ENCODE data around the gene MRE11.

Gene MRE11

DNA sequence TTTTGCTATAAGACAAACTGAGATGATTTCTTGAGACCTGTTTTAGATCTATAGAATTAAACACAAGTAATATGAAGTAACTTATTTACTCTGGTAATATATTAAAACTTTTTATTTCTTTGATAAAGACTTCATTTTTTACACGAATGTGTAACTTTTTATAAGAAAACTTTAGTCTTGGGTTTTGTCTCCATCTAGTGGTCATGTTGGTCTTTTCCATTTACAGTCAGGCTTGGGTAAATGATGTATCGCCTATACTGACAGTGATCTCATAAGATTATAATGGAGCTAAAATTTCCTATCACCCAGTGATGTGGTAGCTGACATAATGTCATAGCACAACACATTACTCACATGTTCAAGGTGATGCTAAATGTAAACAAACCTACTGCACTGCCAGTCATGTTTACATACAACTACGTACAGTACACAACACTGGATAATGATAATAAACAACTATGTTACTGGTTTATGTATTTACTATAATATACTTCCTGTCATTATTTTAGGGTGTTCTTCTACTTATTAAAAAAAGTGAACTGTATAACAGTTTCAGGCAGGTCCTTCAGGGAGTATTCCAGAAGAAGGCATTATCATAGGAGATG lies 11.1 kb upstream of the MRE11 start (continued):
- TF ChIP-seq ZNF211 (tag by site-specific recombination; IDR thresholded peaks at IDR 0.05; ENCODE audit: low read depth) (no peak), ZNF658 (tag by site-specific recombination; IDR thresholded peaks at IDR 0.05) (no peak)

- no peak overlapping the region for H3K27ac ChIP-seq (ENCODE audit: extremely low read depth, low read depth, low read length)
- CTCF ChIA-PET, result interaction anchor here (0.5 to 5.0 kb wide), 7 partner anchors 11 to 839 kb away, joined by 3 to 33 read pairs (median 4); no protein-coding TSS in a partner anchor
- H3K9me3 ChIP-seq (ENCODE audit: control insufficient read depth, insufficient read depth, low read depth, low read length), result no peaks in the 10 kb centered on the region
- peaks cover 11 to 43% of the 10 kb centered on the region in 2 experiments for H3K36me3 ChIP-seq (ENCODE audit: control insufficient read depth in 2 of 2, insufficient read depth in 1 of 2, low read length in 2 of 2)
- no peaks in the 10 kb centered on the region for H3K4me1 ChIP-seq (ENCODE audit: control insufficient read depth, insufficient read depth, low read length)
- TF ChIP-seq ZSCAN23 (tag by site-specific recombination; IDR thresholded peaks at IDR 0.05), result no peak
- no peak overlapping the region for H3K4me3 ChIP-seq (ENCODE audit: low read depth, low read length)
- POLR2A ChIA-PET, result no interaction called here
These were observed 7.9 kb upstream of the MRE11 start for GRCh38 chr11:94501522-94501921.

DNA sequence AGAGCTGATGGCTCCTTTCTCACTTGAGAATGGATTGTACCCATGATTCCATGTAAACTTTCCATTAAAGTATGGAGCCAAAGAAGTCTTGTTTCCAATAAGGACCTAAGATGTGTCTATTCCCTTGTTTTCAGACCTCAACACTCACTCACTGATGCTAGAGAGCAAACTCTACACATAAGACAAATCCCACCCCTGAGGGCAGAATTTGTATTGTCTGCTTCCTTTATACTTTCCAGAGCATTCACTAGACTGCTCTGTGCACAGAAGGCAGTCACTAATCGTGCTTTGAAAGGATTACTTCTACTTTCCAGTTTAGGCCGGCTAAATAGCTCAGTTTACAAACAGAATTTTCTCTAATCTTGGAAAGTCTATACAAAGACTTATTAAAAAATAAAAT lies 6.5 kb upstream of the MRE11 start:
- Histone ChIP-seq H3K27ac (ENCODE audit: extremely low read depth, low read depth, low read length) (no peak overlapping the region), H3K36me3 (ENCODE audit: control insufficient read depth in 2 of 2, insufficient read depth in 1 of 2, low read length in 2 of 2) (peaks cover 13 to 44% of the 10 kb centered on the region in 2 experiments), H3K9me3 (ENCODE audit: control insufficient read depth, insufficient read depth, low read depth, low read length) (no peaks in the 10 kb centered on the region), H3K4me3 (ENCODE audit: low read depth, low read length) (no peak overlapping the region), H3K4me1 (ENCODE audit: control insufficient read depth, insufficient read depth, low read length) (no peaks in the 10 kb centered on the region)
- POLR2A ChIA-PET, result no interaction called here
- TF ChIP-seq ZNF600 (tag by site-specific recombination; IDR thresholded peaks at IDR 0.05) (no peak), ZBTB48 (tag by site-specific recombination; IDR thresholded peaks at IDR 0.05) (no peak)
- CTCF ChIA-PET, result interaction anchor here (0.7 kb wide), 1 partner anchor 329 kb away, joined by 3 read pairs; no protein-coding TSS in a partner anchor

DNA sequence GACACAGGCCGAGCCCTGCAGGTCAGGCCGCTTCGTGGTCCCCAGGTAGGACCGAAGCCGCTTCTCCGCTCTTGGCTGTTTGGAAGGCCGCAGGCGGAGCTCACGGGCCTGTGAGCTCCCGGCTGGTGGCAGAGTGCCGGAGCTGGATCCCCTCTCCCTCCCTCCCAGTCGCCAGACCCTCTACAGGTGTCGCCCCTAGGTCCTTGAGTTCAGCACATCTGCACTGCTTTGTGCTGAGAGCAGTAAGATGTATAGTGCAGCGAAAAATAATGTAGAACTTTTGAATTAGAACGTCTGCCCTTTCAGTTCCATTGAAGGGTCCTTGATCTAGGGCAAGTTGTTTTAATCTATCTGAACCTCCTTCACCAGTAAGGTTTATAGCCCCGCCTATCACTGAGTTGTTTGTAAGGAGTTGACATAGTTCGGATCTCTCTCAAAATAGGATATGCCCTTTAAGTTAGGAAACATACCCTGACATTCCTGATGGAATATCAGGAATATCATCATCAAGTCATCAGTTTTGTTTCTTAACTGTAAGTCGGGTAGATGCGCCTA lies 559 bp upstream of the MRE11 start:
- H3K9me3 ChIP-seq (ENCODE audit: control insufficient read depth, insufficient read depth, low read depth, low read length), result no peaks in the 10 kb centered on the region
- peak overlapping the region; percentile 98; the same call in 1 of the 2 replicates for H3K27ac ChIP-seq (ENCODE audit: extremely low read depth, low read depth, low read length)
- H3K4me3 ChIP-seq (ENCODE audit: low read depth, low read length), result peak overlapping the region; percentile 93
- H3K4me1 ChIP-seq (ENCODE audit: control insufficient read depth, insufficient read depth, low read length), result no peaks in the 10 kb centered on the region
- TF ChIP-seq PRDM10 (tag by site-specific recombination; IDR thresholded peaks at IDR 0.05), result peak; percentile 99
- TF ChIP-seq ZNF830 (tag by site-specific recombination; IDR thresholded peaks at IDR 0.05; ENCODE audit: low read depth), result no peak
- TF ChIP-seq OSR2 (tag by site-specific recombination; IDR thresholded peaks at IDR 0.05), result no peak
- TF ChIP-seq SCRT1 (tag by site-specific recombination; IDR thresholded peaks at IDR 0.05; ENCODE audit: borderline replicate concordance), result peak; percentile 85; the same call in 1 of the 2 replicates
- TF ChIP-seq ZNF19 (tag by site-specific recombination; IDR thresholded peaks at IDR 0.05; ENCODE audit: low read depth), result no peak
- no peak for TF ChIP-seq ZNF2 (tag by site-specific recombination; IDR thresholded peaks at IDR 0.05)
- TF ChIP-seq ZNF23 (tag by site-specific recombination; IDR thresholded peaks at IDR 0.05; ENCODE audit: borderline replicate concordance), result no peak
- no peak for TF ChIP-seq ZNF416 (tag by site-specific recombination; IDR thresholded peaks at IDR 0.05)
- TF ChIP-seq ZSCAN23 (tag by site-specific recombination; IDR thresholded peaks at IDR 0.05), result no peak
- peak; percentile 91 for TF ChIP-seq SCRT2 (tag by site-specific recombination; IDR thresholded peaks at IDR 0.05)
- 0 out of 2 replicates have a peak, but pooled peaks have one; percentile 4 for TF ChIP-seq ZNF660 (tag by site-specific recombination; IDR thresholded peaks at IDR 0.05)
- TF ChIP-seq ZFHX2 (tag by site-specific recombination; conservative IDR thresholded peaks at IDR 0.05), result no peak
- peak; percentile 8; the same call in 1 of the 2 replicates for TF ChIP-seq ZNF335 (tag by site-specific recombination; conservative IDR thresholded peaks at IDR 0.05)
- TF ChIP-seq SETDB1 (IDR thresholded peaks at IDR 0.05; ENCODE audit: insufficient read length, low read length), result peak; percentile 8
- CTCF ChIA-PET, result interaction anchor here (0.6 to 1.5 kb wide), 2 partner anchors 229 to 599 kb away, joined by 3 to 5 read pairs; no protein-coding TSS in a partner anchor
- POLR2A ChIA-PET, result interaction anchor here (0.6 to 2.3 kb wide), 2 partner anchors 50 to 294 kb away, joined by 3 to 5 read pairs; partner anchors contain the start of gene FUT4
- H3K36me3 ChIP-seq (ENCODE audit: control insufficient read depth in 2 of 2, insufficient read depth in 1 of 2, low read length in 2 of 2), result peaks cover 10 to 43% of the 10 kb centered on the region in 2 experiments
